HG02938 (cell line): ENCODE data around the gene TTC7B.

ENCODE experiments used
- ATAC-seq: cut with Tn5 transposase; IDR thresholded peaks from one replicate; pipeline ENCODE4 v1.9.1; 2021; ENCODE audit warnings: mild to moderate bottlenecking, moderate library complexity; ENCODE audit not compliant: unreplicated experiment

The TTC7B gene

DNA sequence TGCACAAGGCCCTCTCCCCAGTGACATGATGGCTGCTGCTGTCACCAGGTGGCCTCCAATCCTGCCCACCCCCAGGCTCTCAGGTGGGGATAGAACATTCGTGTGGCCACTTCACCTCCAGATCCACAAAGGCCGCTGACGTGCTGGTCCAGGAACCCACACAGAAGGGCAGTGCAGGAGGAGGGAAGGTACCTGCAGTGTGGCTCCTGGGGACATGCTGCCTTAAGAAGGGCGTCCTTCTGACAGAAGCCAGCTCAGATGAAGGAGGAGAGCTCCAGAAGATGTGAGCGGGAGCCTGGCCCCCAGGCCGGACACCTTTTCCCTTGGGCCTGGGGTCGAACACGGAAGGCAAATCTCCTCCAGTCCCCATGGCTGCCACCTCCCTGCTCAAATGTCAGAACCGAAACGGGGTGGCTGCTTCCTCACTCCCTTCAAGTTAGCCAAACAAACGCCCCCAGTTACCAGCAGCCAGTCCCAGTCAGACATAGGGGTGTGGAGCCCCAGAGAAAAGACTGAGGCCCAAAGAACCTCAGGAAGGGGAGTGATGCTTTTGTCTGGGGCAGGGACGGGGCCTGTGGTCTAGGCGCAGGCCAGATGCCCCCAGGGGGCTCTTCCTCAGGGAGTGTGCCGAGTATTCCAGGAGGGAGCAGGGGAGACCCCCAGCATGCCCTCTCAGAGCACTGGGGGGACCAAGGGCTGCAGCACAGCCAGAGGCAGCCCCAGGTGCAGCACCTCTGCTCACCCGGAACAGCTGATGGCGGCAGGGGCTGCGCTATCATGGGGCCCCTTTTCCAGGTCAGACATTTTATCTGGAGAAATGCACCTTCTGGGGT is 263.5 kb downstream of the TTC7B start:
- ATAC-seq: no peak

DNA sequence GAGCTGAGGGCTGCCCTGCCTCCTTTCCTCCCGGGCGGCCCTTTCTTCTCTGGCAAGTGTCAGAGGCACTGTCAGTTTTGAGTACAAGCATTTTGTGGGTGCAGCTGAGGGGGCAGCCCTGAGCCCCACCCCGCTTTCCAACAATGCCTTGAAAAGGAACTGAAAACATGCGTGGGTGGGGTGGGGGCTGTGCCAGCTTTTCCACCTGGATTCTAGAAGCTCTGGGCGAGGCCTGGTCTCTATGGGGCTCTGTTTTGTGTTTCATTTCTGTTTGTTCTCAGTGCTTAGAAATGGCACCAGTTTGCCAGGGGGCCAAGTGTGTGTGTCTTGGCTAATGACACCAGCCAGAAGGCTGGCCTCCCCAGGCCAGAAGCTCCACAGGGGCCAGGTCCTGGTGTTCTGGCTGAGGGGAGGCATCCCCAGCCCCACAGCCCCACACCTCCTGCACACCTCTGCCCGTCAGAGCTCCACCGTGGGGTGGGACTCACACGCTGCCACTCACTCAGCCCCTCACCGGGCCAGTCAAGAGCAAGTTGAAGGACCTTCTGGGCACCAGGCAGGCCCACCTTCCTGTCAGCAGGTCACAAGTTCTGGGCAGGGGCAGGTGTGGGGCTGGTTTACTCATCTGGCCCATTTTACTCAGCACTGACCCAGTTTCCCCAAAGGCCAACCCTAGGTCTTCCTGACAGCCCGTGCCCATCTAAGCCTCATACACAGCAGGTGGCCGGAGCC is 264.3 kb downstream of the TTC7B start:
- ATAC-seq: no peak

DNA sequence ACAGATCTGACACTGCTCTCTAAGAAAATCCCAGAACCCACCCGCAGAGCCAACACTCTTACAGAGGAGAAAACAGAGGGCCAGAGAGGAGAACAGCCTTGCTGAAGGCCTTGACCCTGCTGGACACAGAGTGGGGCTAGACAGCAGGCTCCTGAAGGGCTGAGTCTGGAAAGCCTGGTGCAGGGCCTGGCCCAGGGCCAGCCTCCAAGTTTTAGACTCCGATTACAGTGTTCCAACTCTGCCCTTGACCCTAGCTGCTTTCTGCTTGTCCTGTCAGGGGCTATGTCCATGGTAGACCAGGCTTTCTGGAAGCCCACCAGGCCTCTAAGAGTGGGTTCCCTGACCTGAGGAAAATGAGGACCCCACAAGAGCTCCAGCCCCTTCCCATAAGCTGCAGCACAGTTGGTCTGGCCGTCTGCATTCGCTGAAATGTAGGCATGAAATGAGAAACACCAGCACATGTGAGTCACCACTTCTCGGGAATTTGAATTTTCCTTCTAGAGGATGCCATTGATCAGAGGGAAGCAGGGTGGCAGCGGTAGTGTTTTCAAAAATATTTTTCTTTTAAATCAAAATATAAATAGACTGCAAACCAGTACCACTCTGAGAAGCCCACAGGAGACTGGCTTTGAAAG is 265.0 kb downstream of the TTC7B start:
- no peak for ATAC-seq

DNA sequence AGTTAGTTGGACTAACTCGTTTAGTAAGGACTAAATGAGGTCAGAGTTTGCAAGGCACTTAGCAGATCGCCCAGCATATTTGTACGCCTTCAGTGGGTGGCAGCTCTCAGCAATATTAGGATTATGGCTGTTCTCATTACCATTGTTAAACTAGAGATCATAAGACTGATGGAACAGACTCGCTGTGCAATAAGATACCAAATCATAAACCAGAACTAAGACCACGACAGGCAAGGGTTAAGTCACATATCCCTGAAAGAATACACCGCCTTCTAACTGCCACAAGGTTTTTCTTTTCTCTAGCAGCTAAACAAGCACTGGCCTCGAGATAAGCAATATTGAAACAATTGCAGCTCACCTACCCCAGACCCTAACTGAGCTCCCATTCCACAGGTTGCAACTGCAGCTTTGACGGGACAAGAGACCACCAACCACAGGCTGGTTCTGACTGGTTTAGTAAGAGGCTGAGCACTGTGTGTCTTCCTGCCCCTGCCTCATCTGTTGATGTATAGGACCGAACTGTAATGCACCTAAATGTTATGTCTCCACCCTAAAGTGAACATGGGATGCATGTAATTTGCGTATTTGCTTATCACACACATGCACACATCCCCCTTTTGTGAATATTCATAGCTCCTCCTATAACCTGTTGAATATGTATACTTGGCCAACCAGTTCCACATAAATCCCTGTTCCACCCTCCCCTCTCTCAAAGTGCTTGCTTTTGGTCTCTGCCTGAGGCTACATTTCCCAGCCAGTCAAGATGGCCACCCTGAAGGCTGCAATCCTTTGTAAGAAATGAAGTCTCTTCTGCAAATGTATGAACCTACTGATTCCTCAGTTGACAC is 266.2 kb downstream of the TTC7B start:
- ATAC-seq: no peak

DNA sequence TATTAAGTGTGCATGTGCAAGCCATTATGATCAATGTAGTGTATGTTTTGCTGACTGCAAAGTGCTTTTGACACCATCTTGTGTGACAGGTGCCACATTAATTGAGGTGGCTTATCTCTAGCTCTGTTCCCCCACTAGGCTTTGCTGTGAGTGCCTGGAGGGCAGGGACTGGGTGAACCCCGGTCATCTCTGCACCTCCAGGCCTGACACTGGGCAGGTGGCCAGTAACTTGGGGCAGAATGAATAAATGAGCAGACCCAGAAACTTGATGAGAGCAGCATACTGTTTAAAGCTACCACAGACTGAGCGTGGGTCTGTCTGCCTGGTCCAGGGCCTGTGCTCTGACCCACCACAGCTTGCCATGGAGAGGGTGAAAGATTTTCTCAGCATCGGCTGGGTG is 267.8 kb downstream of the TTC7B start:
- ATAC-seq: no peak

DNA sequence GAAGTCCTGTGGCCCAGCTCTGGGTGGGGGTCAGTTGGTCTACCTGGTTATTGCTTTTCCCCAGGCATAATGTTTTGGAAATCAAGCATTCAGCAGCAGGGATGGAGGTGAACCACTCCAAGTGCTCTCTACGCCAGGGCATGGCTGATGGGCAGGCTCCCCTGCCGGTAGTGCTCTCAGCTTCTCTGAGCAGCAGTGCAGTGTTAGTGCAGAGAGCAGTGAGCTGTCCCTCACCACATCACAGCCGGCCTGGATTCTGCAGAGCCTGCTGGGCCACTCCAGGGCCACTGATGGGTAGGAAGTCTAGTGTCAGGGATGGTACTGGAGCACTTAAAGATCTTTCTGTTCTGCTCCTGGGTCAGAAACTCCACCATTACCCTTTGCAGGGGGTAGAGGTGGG is 268.3 kb downstream of the TTC7B start:
- no peak for ATAC-seq

DNA sequence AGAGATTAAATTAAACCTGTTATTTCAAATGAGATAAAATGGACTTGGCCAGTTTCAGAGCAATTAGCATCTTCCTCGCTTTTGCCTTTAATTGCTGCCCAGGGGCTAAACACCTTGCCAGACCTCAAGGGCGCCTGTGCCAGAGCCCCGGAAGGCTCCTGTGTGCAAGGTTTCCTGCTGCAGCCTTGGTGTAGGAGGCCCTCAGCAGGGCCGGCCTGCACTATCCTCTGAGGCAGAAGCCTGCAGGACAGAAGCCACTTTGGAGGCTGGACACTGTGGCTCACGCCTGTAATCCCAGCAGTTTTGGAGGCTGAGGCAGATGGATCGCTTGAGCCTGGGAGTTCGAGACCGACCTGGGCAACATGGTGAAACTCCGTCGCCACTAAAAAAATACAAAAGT is 269.0 kb downstream of the TTC7B start:
- no peak for ATAC-seq

DNA sequence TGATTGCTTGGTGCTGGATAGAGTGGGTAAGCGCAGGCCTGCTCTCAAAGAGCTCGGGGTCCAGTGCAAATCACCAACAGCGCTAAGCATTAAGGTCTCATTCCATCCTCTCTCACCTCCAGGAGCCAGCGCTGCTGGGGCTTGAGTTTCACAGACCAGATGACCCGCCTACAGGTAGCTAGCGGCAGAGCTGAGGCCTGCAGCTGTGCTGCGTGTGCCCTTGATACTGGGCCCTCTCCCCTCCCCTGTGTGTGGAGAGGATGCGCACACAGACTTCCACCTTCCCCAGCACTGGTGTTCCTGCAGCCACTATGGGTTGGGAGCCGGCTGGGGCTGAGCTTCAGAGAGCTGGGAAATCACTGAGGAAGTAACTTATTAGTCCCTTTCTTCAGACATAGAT is 269.5 kb downstream of the TTC7B start:
- ATAC-seq: no peak

DNA sequence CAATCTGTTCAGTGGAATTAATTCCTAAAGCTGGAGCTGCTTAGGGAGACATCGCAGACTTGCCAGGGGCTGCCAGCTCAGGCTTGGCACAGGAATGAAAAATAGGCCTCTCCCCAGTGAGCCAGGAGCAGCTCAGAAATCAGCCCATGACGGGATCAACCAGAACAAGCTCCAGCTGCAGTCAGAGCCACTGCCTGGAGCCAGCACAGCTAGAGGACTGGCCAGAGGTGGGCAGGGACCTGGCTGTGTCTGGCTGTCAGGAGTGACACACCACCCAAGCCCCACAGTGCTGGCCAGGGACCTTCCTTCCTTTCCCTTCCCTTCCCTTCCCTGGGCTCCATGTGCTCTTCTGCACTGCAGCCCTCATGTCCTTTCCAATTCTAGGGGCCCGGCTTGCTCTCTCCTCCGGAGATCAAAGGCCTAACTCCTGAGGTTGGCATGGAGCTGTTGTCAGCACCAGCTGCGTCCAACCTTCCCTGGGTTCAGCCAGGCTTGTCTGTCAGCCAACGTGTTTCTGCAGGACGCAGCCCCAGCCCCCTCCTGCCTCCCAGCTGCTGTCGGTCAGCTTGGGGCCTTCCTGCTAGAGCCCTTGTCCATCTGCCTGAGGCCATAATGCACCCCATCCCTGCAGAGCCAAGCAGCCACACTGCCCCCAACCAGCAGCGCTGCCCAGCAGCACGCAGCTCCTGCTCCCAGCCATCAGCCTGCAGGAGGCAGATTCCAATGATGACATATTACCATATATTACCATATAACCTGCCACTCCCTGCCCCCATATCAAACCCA is 270.1 kb downstream of the TTC7B start:
- ATAC-seq: no peak

DNA sequence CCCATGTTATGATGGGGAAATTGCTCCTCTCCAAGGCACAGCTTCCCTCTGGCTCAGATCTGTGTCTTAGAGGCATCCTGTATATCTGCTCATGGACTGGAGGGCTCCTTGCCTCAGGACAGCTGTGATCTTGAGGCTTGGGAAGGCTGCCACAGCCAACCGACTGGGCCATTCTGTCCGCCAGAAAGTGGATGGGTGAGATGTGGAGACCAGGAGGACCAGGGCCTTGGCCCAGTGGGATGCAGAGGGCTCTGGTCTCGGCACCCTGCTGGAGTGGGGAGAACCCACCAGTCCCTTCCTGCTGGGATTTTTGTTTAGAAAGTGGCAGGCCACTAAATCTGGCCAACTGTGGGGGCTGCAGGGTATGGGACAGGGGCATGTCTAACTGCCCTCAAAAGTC is 270.8 kb downstream of the TTC7B start:
- ATAC-seq: no peak

DNA sequence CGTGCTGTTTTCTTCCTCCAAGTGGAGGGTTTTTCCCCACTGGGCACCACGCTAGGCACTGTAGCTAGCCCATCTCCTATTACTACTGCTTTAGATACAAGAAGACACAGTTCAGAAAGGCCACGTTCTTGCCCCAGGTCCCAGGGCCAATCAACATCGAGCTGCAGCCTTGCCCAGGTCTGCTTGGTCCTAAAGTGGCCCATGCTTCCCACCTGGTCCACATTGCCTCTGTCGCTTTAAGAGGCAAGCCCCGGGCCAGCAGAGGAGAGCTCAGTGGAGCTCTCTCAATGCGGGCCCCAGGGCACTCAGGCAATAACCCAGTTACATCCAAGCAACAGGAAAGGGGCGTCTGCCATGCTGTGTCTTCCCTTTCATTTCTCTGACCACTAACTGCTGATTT is 271.3 kb downstream of the TTC7B start:
- ATAC-seq: no peak

DNA sequence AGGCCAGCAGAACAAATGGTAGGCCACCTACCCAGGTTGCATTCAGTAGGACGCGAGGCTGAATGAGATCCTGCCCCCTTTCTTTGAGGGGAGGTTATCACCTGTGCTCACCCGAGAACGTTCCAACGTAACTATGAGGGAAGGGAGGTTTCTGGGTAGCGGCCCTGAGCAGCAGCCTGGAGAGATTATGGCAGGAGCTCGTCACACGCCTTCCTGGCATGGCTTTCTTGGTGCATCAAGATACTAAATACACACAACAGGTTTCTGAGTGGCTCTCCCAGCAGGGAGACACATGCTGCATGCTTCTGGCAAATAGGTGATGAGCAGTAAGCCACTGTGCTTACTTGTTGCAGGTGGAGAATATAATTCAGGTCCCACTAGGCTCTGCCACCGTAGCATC is 271.7 kb downstream of the TTC7B start:
- no peak for ATAC-seq

DNA sequence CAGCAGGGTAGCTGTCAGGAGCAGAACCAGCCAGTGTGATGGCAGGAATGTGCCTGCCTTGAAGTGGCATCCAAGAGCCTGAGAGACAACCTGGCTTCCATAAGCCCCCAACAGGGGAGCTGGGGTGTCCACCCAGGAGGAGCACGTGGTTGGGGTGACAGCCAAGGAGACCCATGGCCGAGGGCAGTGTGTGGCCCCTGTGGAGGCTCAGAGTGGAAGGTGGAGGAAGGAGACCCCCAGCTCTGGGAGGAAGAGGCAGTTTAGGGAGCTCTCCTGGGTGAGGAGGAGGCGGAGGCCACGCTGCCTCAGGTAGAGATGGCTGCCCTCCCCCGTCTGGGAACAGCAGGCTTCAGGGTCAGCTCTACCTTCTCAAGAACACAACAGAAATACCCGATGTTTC is 272.4 kb downstream of the TTC7B start:
- no peak for ATAC-seq

DNA sequence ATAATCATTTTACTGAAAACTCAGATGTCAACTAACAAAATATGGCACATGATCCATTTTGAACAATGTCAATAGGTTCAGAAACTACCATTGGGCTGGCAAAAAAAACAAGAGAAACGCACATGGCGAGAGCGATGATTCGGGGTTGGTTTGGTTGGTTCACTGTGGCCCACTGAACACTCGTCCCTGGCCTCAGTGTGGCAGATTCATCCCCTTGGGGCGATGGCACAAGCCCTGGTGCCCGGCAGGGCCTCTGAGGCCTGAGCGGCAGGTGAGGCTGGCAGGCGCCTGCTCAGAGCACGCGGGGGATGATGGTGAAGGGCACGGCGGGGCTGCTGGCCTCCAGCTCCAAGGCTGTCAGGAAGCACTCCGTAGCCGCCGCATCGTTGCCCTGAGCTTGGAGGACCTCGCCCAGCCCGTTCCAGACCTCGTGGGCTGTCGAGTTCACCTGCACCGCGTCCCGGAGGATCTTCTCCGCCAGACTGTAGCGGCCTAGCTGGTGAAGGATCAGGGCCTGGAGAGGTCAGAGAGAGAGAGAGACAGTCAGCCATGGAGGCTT is 275.1 kb downstream of the TTC7B start:
- ATAC-seq: no peak

DNA sequence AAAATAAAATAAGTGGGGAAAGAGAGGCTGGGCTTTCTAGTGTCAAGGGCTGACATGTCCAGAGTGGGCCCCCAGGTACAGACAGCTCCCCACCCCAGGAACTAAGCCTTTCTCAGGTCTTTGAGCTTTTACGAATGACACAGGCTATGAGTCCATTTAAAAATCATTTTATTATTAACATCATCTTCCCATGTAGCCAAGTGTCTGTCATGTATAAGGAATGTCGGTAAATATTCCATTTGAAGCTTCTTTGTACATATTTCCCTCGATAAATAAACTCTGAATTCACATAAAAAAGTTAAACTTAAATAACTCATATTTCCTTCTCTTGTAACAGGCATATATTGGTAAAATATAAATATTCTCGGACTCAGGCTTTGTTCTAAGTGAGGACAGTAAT is 275.8 kb downstream of the TTC7B start:
- ATAC-seq: no peak

DNA sequence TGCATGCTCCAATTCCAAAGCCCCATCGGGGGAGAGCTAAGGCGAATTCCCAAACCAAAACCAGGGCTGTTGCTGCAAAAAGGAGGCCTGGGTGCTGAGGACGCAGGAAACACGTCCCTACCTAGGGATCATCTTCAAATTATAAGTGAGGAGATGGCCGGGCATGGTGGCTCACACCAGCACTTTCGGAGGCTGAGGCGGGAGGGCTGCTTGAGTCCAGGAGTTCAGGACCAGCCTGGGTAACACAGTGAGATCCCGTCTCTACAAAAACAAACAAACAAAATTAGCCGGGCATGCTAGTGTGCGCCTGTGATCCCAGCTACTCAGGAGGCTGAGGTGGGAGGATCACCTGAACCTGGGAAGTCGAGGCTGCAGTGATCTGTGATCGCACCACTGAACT is 276.2 kb downstream of the TTC7B start:
- no peak for ATAC-seq

DNA sequence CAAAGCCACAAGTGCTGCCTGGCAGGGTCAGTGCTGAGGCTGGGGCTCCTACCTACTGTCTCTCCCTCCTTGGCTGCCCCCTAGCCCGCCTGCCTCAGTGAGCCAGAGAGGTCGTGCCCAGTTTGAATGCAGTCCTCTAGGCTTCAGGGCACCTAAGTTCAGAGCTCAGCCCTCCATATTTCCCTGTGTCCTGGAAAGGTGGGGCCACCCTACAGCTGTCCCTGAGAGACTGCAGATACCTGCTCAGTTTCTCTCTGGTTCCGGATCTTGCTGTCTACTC is 276.8 kb downstream of the TTC7B start:
- ATAC-seq: no peak

DNA sequence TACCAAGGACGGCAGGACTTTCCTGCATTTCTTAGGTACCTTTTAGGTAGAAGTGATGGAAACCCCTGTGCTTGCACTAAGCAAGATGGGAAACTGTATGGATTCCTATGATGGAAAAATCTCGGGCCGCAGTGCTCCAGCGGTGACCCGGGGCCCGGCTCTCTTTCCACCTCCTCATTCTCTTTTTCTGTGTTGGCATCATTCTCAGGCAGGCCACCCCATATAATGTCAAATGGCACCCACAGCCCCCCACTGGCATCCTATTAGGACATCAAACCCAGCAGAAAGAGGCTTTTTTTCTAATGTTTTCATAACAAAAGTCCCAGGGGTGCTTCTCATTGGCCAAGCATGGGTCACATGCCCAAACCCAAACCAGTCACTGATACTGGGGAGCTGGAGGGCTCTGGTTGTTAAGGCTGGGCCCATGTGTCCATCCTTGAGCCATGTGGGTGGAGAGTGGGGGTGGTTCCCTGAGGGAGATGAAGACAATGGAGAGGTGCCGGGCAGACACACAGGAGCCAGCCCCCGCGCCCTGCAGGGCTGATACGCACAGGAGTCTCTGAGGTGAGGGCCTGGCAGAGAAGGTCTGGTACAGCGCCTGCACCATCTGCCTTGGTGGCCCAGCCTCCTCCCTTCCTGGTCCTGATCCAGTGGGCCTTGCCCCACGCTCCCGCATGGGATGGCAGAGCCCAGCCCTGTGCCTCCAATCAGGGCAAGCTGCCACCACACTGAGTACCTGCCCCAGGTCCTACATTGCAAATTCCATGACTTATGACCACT is 277.3 kb downstream of the TTC7B start:
- no peak for ATAC-seq

DNA sequence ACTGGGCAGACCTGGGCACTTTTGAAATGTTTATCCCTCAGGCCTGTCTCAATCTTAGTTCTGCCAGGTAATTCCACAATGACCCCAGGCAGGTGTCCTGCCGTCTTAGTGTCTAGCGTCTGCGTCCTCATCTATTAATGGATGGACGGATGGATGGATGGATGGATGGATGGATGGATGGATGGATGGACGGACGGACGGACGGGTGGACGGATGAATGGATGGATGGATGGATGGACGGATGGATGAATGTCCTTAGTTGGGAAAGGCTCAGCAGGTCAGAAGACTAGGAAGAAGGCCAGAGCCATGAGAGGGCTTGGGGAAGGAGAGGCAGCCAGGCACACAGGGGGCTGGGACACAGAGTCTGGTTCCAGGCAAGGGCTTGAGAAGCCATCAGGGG is 278.1 kb downstream of the TTC7B start:
- ATAC-seq: no peak
